ENCODE data around the gene VIL1.

DNA sequence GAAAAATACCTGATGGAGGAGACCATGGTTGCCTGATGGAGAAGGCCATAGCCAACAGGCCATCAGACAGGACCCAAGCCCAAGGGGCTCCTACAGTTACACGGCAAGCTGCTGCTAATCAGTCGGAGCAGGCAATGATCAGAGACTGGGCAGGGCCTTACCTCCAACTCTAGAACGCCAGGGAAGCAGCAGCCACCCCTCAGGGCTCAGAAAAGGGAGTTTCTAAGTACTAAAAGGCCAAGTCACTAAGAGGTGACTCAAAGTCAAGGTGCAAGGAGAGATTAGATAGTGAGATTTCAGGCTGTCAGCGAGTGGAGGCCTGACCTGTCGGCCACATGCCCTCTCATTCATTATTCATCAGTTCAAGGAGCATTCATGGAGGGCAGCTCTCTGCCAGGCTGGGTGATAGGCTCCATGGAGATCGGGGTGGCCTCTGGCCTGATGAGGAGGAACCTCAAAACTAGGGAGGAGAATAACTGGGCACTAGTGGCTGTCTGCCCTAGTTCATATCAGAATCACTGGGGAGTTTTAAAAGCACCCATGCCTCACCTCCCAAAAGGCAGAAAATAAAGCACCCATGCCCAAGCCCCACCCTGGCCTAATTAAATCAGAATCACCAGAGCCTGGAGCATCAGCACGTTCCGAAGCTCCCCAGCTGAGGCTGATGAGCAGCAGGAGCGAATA lies 3.6 kb downstream of the VIL1 start:
- TF ChIP-seq, protein P1, sequence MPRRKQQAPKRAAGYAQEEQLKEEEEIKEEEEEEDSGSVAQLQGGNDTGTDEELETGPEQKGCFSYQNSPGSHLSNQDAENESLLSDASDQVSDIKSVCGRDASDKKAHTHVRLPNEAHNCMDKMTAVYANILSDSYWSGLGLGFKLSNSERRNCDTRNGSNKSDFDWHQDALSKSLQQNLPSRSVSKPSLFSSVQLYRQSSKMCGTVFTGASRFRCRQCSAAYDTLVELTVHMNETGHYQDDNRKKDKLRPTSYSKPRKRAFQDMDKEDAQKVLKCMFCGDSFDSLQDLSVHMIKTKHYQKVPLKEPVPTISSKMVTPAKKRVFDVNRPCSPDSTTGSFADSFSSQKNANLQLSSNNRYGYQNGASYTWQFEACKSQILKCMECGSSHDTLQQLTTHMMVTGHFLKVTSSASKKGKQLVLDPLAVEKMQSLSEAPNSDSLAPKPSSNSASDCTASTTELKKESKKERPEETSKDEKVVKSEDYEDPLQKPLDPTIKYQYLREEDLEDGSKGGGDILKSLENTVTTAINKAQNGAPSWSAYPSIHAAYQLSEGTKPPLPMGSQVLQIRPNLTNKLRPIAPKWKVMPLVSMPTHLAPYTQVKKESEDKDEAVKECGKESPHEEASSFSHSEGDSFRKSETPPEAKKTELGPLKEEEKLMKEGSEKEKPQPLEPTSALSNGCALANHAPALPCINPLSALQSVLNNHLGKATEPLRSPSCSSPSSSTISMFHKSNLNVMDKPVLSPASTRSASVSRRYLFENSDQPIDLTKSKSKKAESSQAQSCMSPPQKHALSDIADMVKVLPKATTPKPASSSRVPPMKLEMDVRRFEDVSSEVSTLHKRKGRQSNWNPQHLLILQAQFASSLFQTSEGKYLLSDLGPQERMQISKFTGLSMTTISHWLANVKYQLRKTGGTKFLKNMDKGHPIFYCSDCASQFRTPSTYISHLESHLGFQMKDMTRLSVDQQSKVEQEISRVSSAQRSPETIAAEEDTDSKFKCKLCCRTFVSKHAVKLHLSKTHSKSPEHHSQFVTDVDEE (CRISPR knock-in tag; IDR thresholded peaks at IDR 0.05): no peak
- TF ChIP-seq, protein P2, sequence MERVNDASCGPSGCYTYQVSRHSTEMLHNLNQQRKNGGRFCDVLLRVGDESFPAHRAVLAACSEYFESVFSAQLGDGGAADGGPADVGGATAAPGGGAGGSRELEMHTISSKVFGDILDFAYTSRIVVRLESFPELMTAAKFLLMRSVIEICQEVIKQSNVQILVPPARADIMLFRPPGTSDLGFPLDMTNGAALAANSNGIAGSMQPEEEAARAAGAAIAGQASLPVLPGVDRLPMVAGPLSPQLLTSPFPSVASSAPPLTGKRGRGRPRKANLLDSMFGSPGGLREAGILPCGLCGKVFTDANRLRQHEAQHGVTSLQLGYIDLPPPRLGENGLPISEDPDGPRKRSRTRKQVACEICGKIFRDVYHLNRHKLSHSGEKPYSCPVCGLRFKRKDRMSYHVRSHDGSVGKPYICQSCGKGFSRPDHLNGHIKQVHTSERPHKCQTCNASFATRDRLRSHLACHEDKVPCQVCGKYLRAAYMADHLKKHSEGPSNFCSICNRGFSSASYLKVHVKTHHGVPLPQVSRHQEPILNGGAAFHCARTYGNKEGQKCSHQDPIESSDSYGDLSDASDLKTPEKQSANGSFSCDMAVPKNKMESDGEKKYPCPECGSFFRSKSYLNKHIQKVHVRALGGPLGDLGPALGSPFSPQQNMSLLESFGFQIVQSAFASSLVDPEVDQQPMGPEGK (CRISPR knock-in tag; IDR thresholded peaks at IDR 0.05; ENCODE audit: borderline replicate concordance): no peak
- TF ChIP-seq ZFP30 (CRISPR knock-in tag; IDR thresholded peaks at IDR 0.05) (no peak), BACH2 (CRISPR knock-in tag; IDR thresholded peaks at IDR 0.05; ENCODE audit: borderline replicate concordance) (no peak), ZNF70 (CRISPR knock-in tag; IDR thresholded peaks at IDR 0.05) (no peak), ARNTL (CRISPR knock-in tag; IDR thresholded peaks at IDR 0.05; ENCODE audit: borderline replicate concordance, low read depth) (no peak), ZFP3 (CRISPR knock-in tag; IDR thresholded peaks at IDR 0.05) (no peak), TCF4 (CRISPR knock-in tag; IDR thresholded peaks at IDR 0.05; ENCODE audit: borderline replicate concordance) (no peak)
